ENCODE results near the gene PLPPR3. TPM values are rescaled to one million over a fixed set of nuclear protein-coding genes. Genes with fewer than 3 reads are reported as not detected.
A peak's percentile ranks its signal among the peaks of the same experiment; 100 is the strongest.

Gene PLPPR3
- total and polyA plus RNA-seq, 9 of the 15 experiments (the other 6 are each of a cell fraction or from before 2014, with no cell fraction given), result 0.01 to 48.2 (median 8.6) TPM

GRCh38 chr19:811506-812048 is 10.2 kb downstream of the PLPPR3 start:
- FAIRE-seq, result no peak
- CTCF ChIA-PET (ENCODE audit: low intra/inter-chr PET ratio), result no interaction called here
- Histone ChIP-seq H3K9me3 (replicated peaks; ENCODE audit: control insufficient read depth, insufficient read depth, low read depth, low read length) (peaks cover 3% of the 10 kb centered on the region), H3K4me2 (ENCODE audit: insufficient read depth, low read length) (no peak overlapping the region), H3K27me3 (ENCODE audit: control insufficient read depth in 2 of 2, insufficient read depth in 2 of 2, low read length in 2 of 2) (no peaks in the 10 kb centered on the region), H3K4me1 (replicated peaks in 1 of 2; ENCODE audit: control insufficient read depth in 2 of 2, insufficient read depth in 2 of 2, low read length in 2 of 2) (peaks cover 0 to 41% of the 10 kb centered on the region in 2 experiments; a peak in 2 of 5 replicates), H3K79me2 (ENCODE audit: control insufficient read depth, insufficient read depth, low read length) (peaks cover 25% of the 10 kb centered on the region), H3K36me3 (ENCODE audit: control insufficient read depth, insufficient read depth, low read length) (peaks cover 86% of the 10 kb centered on the region), H3K9ac (ENCODE audit: insufficient read depth in 1 of 2, low read depth in 2 of 2, low read length in 2 of 2) (no peak overlapping the region), H3K27ac (ENCODE audit: extremely low read depth, low read depth, low read length) (no peak overlapping the region), H2AFZ (ENCODE audit: low read depth, low read length) (no peak overlapping the region), H4K20me1 (replicated peaks; ENCODE audit: control insufficient read depth, insufficient read depth, low read length) (no peaks in the 10 kb centered on the region), H3K4me3 (no peak overlapping the region), H3K9me1 (ENCODE audit: control insufficient read depth, insufficient read depth, low read length) (no peaks in the 10 kb centered on the region)
- 94% methylated on average over 20 of the region's 20 CpGs for WGBS (ENCODE audit: insufficient coverage, low coverage, missing lambda C conversion rate)
- TSS peak; percentile 65 for BruUV-seq (replicated peaks)
- ATAC-seq, result 0 out of 3 replicates have a peak, but pooled peaks have one; percentile 6
- in situ Hi-C loops (cut with MboI), result no loop called here
- peak; percentile 67; the same call in 1 of the 2 replicates for TF ChIP-seq POLR2A (conservative IDR thresholded peaks at IDR 0.05)
- TF ChIP-seq TCF3 (CRISPR knock-in tag; IDR thresholded peaks at IDR 0.05), result no peak
- 0 out of 2 replicates have a peak, but pooled peaks have one; percentile 1 for TF ChIP-seq POLR2AphosphoS5 (IDR thresholded peaks at IDR 0.05; ENCODE audit: control insufficient read depth, insufficient read depth, low read depth, low read length)
- TF ChIP-seq RBFOX2 (IDR thresholded peaks at IDR 0.05; ENCODE audit: low read depth, low read length), result peak; percentile 28
- peak in 2 of 4 experiments; percentile 20 to 21 for DNase-seq (ENCODE audit: extremely low read depth in 1 of 4, low spot score in 3 of 4)
- POLR2A ChIA-PET, result interaction anchor here (1.2 to 3.0 kb wide), 3 partner anchors 8 to 13 kb away, joined by 3 to 20 read pairs (median 8); no protein-coding TSS in a partner anchor
- intact Hi-C loops (cut with micrococcal nuclease), result no loop called here

GRCh38 chr19:810883-811489 is 10.8 kb downstream of the PLPPR3 start:
- WGBS (ENCODE audit: insufficient coverage, low coverage, missing lambda C conversion rate), result 96% methylated on average over 14 of the region's 25 CpGs
- FAIRE-seq, result no peak
- Histone ChIP-seq H3K4me1 (replicated peaks in 1 of 2; ENCODE audit: control insufficient read depth in 2 of 2, insufficient read depth in 2 of 2, low read length in 2 of 2) (peaks cover 0 to 44% of the 10 kb centered on the region in 2 experiments; a peak in 2 of 5 replicates), H3K4me3 (no peak overlapping the region), H2AFZ (ENCODE audit: low read depth, low read length) (no peak overlapping the region), H4K20me1 (replicated peaks; ENCODE audit: control insufficient read depth, insufficient read depth, low read length) (no peaks in the 10 kb centered on the region), H3K36me3 (ENCODE audit: control insufficient read depth, insufficient read depth, low read length) (peaks cover 92% of the 10 kb centered on the region), H3K4me2 (ENCODE audit: insufficient read depth, low read length) (no peak overlapping the region), H3K9me1 (ENCODE audit: control insufficient read depth, insufficient read depth, low read length) (no peaks in the 10 kb centered on the region), H3K27me3 (ENCODE audit: control insufficient read depth in 2 of 2, insufficient read depth in 2 of 2, low read length in 2 of 2) (no peaks in the 10 kb centered on the region), H3K9me3 (replicated peaks; ENCODE audit: control insufficient read depth, insufficient read depth, low read depth, low read length) (peaks cover 3% of the 10 kb centered on the region), H3K9ac (ENCODE audit: insufficient read depth in 1 of 2, low read depth in 2 of 2, low read length in 2 of 2) (no peak overlapping the region), H3K79me2 (ENCODE audit: control insufficient read depth, insufficient read depth, low read length) (peaks cover 31% of the 10 kb centered on the region), H3K27ac (ENCODE audit: extremely low read depth, low read depth, low read length) (no peak overlapping the region)
- BruUV-seq (replicated peaks), result no TSS peak
- intact Hi-C loops (cut with micrococcal nuclease) (no loop called here), in situ Hi-C loops (cut with MboI) (no loop called here)
- ChIA-PET POLR2A (interaction anchor here (1.2 to 3.0 kb wide), 3 partner anchors 8 to 12 kb away, joined by 3 to 20 read pairs (median 8); no protein-coding TSS in a partner anchor), CTCF (ENCODE audit: low intra/inter-chr PET ratio) (no interaction called here)
- DNase-seq (ENCODE audit: extremely low read depth in 1 of 4, low spot score in 3 of 4), result peak in 2 of 4 experiments; percentile 36 to 40
- peak; percentile 9; the same call in 2 of the 3 replicates for ATAC-seq
- TF ChIP-seq POLR2AphosphoS2 (IDR thresholded peaks at IDR 0.05; ENCODE audit: low read length) (peak; percentile 36; the same call in 1 of the 2 replicates), SUPT5H (IDR thresholded peaks at IDR 0.05) (peak; percentile 56; the same call in 1 of the 2 replicates), POLR2A (conservative IDR thresholded peaks at IDR 0.05) (peak; percentile 24; the same call in 1 of the 2 replicates), RBFOX2 (IDR thresholded peaks at IDR 0.05; ENCODE audit: low read depth, low read length) (peak; percentile 64), TFE3 (CRISPR knock-in tag; IDR thresholded peaks at IDR 0.05) (peak; percentile 27), ILF3 (IDR thresholded peaks at IDR 0.05; ENCODE audit: borderline replicate concordance) (no peak), MYNN (IDR thresholded peaks at IDR 0.05) (0 out of 2 replicates have a peak, but pooled peaks have one; percentile 6), MYNN (CRISPR knock-in tag; IDR thresholded peaks at IDR 0.05) (no peak), CCNT2 (IDR thresholded peaks at IDR 0.05; ENCODE audit: borderline replicate concordance, extremely low read depth, insufficient read length, low read depth, low read length) (peak; percentile 40), POLR2G (IDR thresholded peaks at IDR 0.05; ENCODE audit: low read depth, low read length) (peak; percentile 65), POLR2AphosphoS5 (IDR thresholded peaks at IDR 0.05; ENCODE audit: control insufficient read depth, insufficient read depth, low read depth, low read length) (0 out of 2 replicates have a peak, but pooled peaks have one; percentile 12)

All from K562 (cell line).